OCI-LY1 (cell line): ENCODE data around the gene TPD52L1.
"Not testable (repeated sequence)": the region's sequence is repeated elsewhere in the genome, so short reads cannot be mapped to it uniquely, and the experiment has no call there.

Experiments used
- H2AFZ ChIP-seq: fragments of 200-600 bp; sonication (generic), shearing (Covaris generic); 2 replicates; pipeline ENCODE4 v1.6.0; 2014; ENCODE audit warnings: antibody characterized with exemption, mild to moderate bottlenecking, low read length
- H3F3A ChIP-seq: fragments of 200-600 bp; sonication (generic), shearing (Covaris generic); 2 replicates; pipeline ENCODE4 v1.6.0; 2014; ENCODE audit warnings: mild to moderate bottlenecking, antibody characterized with exemption, low read length, moderate library complexity; ENCODE audit not compliant: insufficient read depth
- H3K27ac ChIP-seq: fragments of 200-600 bp; sonication (generic); 2 replicates; pipeline ENCODE4 v1.5.1; 2014; ENCODE audit warnings: low read length, mixed run types, mild to moderate bottlenecking, low read depth; ENCODE audit not compliant: poor library complexity, severe bottlenecking
- H3K27me3 ChIP-seq: fragments of 200-600 bp; sonication (generic); 2 replicates; pipeline ENCODE4 v1.6.0; 2014; ENCODE audit warnings: antibody characterized with exemption, mild to moderate bottlenecking, low read length, moderate library complexity; ENCODE audit not compliant: insufficient read depth
- H3K36me3 ChIP-seq: fragments of 200-600 bp; sonication (generic); 2 replicates; pipeline ENCODE4 v1.6.1; 2014; ENCODE audit warnings: mild to moderate bottlenecking, antibody characterized with exemption, low read length, moderate library complexity, mixed read lengths; ENCODE audit not compliant: insufficient read depth
- H3K4me1 ChIP-seq: fragments of 200-600 bp; sonication (generic); 2 replicates; pipeline ENCODE4 v1.5.1; 2014; ENCODE audit warnings: mild to moderate bottlenecking, low read length, moderate library complexity; ENCODE audit not compliant: insufficient read depth, severe bottlenecking
- H3K4me2 ChIP-seq: fragments of 200-600 bp; sonication (generic), shearing (Covaris generic); 2 replicates; pipeline ENCODE4 v1.6.1; 2014; ENCODE audit warnings: low read length
- H3K4me3 ChIP-seq: fragments of 200-600 bp; sonication (generic); 2 replicates; pipeline ENCODE4 v1.5.1; 2014; ENCODE audit warnings: low read length, low read depth, mild to moderate bottlenecking, mixed read lengths; ENCODE audit not compliant: poor library complexity, severe bottlenecking
- H3K79me2 ChIP-seq: fragments of 200-600 bp; shearing (Covaris generic); 2 replicates; pipeline ENCODE4 v1.6.1; 2016; ENCODE audit warnings: mixed run types, low read length, mixed read lengths; ENCODE audit not compliant: insufficient read depth
- H3K9ac ChIP-seq: fragments of 200-600 bp; sonication (generic), shearing (Covaris generic); 2 replicates; pipeline ENCODE4 v1.6.1; 2014; ENCODE audit warnings: mild to moderate bottlenecking, low read length, mixed read lengths
- H3K9me2 ChIP-seq: fragments of 200-600 bp; sonication (generic), shearing (Covaris generic); 2 replicates; pipeline ENCODE4 v1.6.1; 2014; ENCODE audit warnings: low read depth, mild to moderate bottlenecking, low read length, mixed read lengths
- H3K9me3 ChIP-seq: fragments of 200-600 bp; shearing (Covaris generic); 2 replicates; pipeline ENCODE4 v1.6.1; 2014; ENCODE audit warnings: low read length, mixed read lengths
- H4K20me1 ChIP-seq: fragments of 200-600 bp; sonication (generic), shearing (Covaris generic); 2 replicates; pipeline ENCODE4 v1.6.0; 2016; ENCODE audit warnings: mild to moderate bottlenecking, low read length; ENCODE audit not compliant: insufficient read depth
- EZH2 ChIP-seq: fragments of 200-600 bp; sonication (generic), shearing (Covaris generic); IDR thresholded peaks from 2 replicates; pipeline ENCODE4 v1.8.0; 2017; ENCODE audit warnings: borderline replicate concordance, mixed run types, mild to moderate bottlenecking, antibody characterized with exemption, low read length, moderate library complexity, mixed read lengths
- TF ChIP-seq, protein P1 (sequence below): fragments of 200-600 bp; sonication (generic), shearing (Covaris generic); IDR thresholded peaks from 2 replicates; pipeline ENCODE4 v1.5.1; 2017; ENCODE audit warnings: mild to moderate bottlenecking, antibody characterized with exemption, low read length, moderate library complexity, mixed read lengths

Gene TPD52L1

DNA sequence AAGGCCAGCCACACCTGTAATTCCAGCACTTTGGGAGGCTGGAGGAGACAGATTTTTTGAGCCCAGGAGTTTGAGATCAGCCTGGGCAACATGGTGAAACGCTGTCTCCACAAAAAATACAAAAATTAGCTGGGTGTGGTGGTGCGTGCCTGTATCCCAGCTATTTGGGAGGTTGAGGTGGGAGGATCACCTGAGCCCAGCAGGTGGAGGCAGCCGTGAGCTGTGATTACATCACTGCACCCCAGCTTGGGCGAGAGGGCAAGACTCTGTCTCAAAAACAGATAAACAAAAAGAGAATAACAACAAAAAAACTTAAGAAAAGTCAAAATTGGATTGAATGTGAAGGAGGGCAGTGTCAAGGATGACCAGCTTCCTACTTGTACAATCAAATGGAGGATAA, 2.9 kb downstream of the TPD52L1 start:
- Histone ChIP-seq H3K9ac (no peak overlapping the region), H3K79me2 (no peaks in the 10 kb centered on the region), H3K9me2 (no peaks in the 10 kb centered on the region), H3K27ac (no peak overlapping the region), H3F3A (no peaks in the 10 kb centered on the region), H3K27me3 (no peaks in the 10 kb centered on the region), H3K4me1 (no peaks in the 10 kb centered on the region), H3K9me3 (no peaks in the 10 kb centered on the region), H3K36me3 (no peaks in the 10 kb centered on the region), H3K4me3 (no peak overlapping the region), H4K20me1 (no peaks in the 10 kb centered on the region), H3K4me2 (no peak overlapping the region), H2AFZ (no peak overlapping the region)
- TF ChIP-seq, protein P1, sequence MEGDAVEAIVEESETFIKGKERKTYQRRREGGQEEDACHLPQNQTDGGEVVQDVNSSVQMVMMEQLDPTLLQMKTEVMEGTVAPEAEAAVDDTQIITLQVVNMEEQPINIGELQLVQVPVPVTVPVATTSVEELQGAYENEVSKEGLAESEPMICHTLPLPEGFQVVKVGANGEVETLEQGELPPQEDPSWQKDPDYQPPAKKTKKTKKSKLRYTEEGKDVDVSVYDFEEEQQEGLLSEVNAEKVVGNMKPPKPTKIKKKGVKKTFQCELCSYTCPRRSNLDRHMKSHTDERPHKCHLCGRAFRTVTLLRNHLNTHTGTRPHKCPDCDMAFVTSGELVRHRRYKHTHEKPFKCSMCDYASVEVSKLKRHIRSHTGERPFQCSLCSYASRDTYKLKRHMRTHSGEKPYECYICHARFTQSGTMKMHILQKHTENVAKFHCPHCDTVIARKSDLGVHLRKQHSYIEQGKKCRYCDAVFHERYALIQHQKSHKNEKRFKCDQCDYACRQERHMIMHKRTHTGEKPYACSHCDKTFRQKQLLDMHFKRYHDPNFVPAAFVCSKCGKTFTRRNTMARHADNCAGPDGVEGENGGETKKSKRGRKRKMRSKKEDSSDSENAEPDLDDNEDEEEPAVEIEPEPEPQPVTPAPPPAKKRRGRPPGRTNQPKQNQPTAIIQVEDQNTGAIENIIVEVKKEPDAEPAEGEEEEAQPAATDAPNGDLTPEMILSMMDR, result no peak
- no peak for TF ChIP-seq EZH2

DNA sequence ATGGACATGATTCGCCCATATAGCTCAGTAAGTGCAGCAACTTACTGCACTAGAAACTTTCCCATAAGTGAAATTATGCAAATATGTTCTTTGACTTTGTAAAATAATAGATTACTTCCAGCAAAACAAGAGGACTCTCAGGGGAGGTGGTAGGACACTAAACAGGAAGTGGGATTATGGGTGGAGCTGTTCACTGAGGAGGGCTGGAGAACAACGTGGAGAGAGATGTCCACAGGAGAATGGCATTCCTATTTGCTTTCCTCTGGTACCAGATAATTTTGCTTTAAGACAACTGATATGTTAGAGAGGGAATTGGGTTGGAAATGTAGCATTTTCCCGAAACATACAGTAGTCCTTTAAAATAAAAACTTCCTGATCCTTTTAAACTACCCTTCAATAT, 3.7 kb downstream of the TPD52L1 start:
- Histone ChIP-seq H3K4me3 (no peak overlapping the region), H3K4me1 (no peaks in the 10 kb centered on the region), H3K36me3 (no peaks in the 10 kb centered on the region), H3F3A (no peaks in the 10 kb centered on the region), H3K9me2 (no peaks in the 10 kb centered on the region), H3K9me3 (no peaks in the 10 kb centered on the region), H3K27ac (no peak overlapping the region), H3K27me3 (no peaks in the 10 kb centered on the region), H4K20me1 (no peaks in the 10 kb centered on the region), H2AFZ (no peak overlapping the region), H3K9ac (no peak overlapping the region), H3K79me2 (no peaks in the 10 kb centered on the region), H3K4me2 (no peak overlapping the region)
- TF ChIP-seq, protein P1, result no peak
- no peak for TF ChIP-seq EZH2

DNA sequence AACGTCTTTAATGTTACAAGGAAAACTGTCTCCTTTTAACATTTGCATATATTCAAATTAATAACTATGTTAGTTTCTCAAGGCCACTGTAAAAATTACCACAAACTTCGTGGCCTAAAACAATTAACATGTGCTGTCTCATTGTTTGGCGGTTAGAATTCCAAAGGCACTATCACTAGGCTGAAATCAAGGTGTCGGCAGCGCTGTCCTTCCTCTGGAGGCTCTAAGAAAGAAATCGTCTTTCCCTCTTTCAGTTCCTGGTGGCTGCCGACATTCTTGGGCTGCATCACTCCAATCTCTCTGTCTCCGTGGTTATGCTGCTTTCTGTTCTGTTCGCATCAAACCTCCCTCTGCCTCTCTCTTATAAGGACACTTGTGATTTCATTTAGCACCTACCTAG, 4.2 kb downstream of the TPD52L1 start:
- Histone ChIP-seq H3K27me3 (no peaks in the 10 kb centered on the region), H4K20me1 (no peaks in the 10 kb centered on the region), H3K27ac (no peak overlapping the region), H3K4me3 (no peak overlapping the region), H3F3A (no peaks in the 10 kb centered on the region), H3K79me2 (no peaks in the 10 kb centered on the region), H3K9me3 (no peaks in the 10 kb centered on the region), H3K4me2 (no peak overlapping the region), H3K4me1 (no peaks in the 10 kb centered on the region), H3K36me3 (no peaks in the 10 kb centered on the region), H2AFZ (no peak overlapping the region), H3K9me2 (no peaks in the 10 kb centered on the region), H3K9ac (no peak overlapping the region)
- TF ChIP-seq, protein P1, result no peak
- TF ChIP-seq EZH2, result no peak

DNA sequence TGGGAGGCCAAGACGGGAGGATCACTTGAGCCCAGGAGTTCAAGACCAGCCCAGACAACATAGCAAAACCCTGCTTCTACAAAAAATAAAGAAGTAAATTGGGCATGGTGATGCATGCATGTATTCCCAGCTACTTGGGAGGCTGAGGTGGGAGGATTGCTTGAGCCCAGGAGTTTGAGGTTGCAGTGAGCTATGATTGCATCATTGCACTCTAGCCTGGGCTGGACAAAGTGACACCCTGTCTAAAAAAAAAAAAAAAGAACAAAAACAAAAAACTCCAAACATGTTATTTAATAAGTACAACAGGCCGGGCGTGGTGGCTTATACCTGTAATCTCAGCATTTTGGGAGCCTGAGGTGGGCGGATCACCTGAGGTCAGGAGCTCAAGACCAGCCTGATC, 9.8 kb downstream of the TPD52L1 start:
- H3K27ac ChIP-seq, H3K9me3 ChIP-seq, H3K9me2 ChIP-seq, H3K79me2 ChIP-seq, H4K20me1 ChIP-seq, H2AFZ ChIP-seq, H3K4me1 ChIP-seq, H3K4me3 ChIP-seq, H3K4me2 ChIP-seq, H3F3A ChIP-seq, H3K36me3 ChIP-seq, H3K9ac ChIP-seq, H3K27me3 ChIP-seq: not testable (repeated sequence)
